G401.6 (cell line): ENCODE data around the gene TPR.

Source experiments
- FAIRE-seq: peaks from 2 replicates; lab custom pipeline; 2012; peaks lifted over from hg19 to GRCh38; lab: Jason Lieb, UNC

TPR gene

GRCh38 chr1:186326009-186326408 is 49.0 kb downstream of the TPR start:
- no peak for FAIRE-seq

GRCh38 chr1:186325239-186325638 is 49.8 kb downstream of the TPR start:
- no peak for FAIRE-seq

DNA sequence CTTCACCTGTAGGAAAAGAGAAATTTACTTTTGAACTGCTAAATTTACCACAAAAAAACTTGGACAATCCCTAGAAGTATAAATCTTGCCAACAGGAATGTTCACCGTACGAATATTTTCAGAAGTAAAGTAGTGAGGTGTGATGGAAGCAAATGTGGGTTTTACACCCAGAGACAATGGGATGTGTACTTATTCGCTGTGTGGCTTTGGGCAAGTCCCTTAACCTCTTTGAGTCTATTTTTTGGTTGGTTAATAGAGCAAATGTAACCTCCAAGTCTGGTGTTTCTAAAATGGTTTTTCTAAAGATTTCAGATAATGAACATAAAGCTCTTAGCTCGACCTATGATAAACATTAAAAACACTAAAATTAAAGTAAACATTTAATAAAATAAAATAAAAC is 51.2 kb downstream of the TPR start:
- FAIRE-seq = no peak

- no peak for FAIRE-seq
Observed at GRCh38 chr1:186315570-186315969, 59.5 kb downstream of the TPR start.

DNA sequence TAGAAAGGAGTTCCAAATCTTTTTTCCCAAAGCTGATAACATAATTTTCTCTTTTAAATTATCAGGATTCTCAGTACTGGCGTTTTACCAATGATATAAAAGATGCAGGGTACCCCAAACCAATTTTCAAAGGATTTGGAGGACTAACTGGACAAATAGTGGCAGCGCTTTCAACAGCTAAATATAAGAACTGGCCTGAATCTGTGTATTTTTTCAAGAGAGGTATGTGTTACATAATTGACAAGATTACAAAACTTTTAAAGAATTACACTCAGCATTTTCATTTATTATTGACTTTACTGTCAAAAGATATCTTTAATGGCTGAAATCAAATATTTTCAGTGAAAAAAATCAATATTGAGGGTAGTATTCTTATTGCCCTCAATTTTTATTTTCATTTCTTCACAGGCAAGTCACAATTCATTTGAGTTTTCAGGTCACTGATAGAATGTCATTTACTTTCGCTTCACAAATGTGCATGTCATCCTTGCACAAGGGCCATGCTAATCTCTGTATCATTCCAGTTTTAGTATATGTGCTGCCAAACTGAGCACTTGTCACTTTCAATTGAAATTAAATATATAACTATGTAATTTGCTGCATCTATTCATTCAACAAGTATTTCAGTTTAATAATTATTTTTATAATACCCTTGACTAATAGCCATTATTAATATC is 63.5 kb downstream of the TPR start:
- FAIRE-seq = peak; percentile 40

GRCh38 chr1:186310307-186310706 is 64.7 kb downstream of the TPR start:
- no peak for FAIRE-seq

- no peak for FAIRE-seq
Observed at GRCh38 chr1:186308264-186309060, 66.6 kb downstream of the TPR start.

DNA sequence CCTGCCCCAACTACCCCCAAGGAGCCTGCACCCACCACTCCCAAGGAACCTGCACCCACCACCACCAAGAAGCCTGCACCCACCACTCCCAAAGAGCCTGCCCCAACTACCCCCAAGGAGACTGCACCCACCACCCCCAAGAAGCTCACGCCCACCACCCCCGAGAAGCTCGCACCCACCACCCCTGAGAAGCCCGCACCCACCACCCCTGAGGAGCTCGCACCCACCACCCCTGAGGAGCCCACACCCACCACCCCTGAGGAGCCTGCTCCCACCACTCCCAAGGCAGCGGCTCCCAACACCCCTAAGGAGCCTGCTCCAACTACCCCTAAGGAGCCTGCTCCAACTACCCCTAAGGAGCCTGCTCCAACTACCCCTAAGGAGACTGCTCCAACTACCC is 67.6 kb downstream of the TPR start:
- FAIRE-seq = no peak

GRCh38 chr1:186306533-186306932 is 68.5 kb downstream of the TPR start:
- no peak for FAIRE-seq

DNA sequence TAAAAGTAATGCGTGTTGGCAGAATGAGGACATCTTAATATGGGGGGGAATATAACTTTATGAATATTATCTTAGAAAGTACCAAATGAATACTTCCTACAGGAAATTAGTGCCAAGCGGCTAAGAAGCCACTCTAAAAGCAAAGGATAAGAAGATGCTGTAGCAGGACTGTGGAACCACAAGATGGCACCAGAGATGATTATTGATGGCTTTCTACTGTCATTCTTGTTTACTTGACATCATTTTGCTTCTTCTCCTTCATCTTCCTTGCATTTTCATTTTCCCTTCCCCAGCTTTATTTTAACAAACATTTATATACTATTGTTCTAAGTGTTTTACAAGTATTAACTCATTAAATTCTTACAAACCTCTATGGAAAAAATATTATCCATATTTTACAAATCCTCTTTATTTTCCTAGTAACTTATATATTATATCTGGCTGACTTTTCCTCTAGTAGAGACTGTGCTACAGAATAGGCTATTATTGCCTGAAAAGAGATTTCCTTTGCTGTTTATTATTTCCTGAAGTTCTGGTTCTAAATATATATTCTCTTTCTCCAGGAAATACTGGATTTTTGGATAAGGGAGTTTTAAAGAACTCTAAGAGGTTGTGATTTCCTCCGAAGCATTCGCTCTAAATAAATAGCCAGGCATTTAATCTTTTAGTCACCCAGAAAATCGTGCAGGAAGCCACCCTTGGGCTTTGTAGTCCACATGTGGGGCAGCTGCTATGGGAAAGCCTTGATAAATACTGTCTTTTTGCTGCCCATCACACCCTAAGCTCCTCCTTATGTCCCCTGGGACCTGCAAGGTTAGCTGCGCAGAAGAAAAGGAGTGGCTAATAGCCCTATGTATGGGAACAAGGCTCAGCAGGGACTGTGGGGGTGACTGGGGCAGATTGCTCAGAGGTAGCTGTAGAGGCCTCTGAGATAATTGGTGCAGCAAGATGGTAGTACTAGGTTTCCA is 69.8 kb downstream of the TPR start:
- peak; percentile 27 for FAIRE-seq

- no peak for FAIRE-seq
Observed at GRCh38 chr1:186303911-186304310, 71.1 kb downstream of the TPR start.

- no peak for FAIRE-seq
Observed at GRCh38 chr1:186302381-186302920, 72.6 kb downstream of the TPR start.

DNA sequence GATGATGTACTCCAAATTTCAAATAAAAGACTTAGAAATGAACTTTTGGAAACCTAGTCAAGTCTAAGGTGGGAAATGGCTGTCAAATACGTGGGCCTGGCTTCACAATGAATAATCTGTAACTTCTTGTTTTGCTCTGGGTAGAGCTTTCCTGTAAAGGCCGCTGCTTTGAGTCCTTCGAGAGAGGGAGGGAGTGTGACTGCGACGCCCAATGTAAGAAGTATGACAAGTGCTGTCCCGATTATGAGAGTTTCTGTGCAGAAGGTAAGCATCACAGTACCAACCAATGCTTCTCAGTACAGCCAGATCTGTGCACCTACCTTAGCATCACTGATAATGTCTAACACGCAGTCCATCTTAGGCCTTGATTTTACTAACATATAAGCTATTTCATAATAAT is 73.6 kb downstream of the TPR start:
- FAIRE-seq = no peak

- no peak for FAIRE-seq
Observed at GRCh38 chr1:186300056-186300455, 75.0 kb downstream of the TPR start.

- FAIRE-seq = no peak
Observed at GRCh38 chr1:186299570-186299969, 75.5 kb downstream of the TPR start.

- FAIRE-seq = no peak
Observed at GRCh38 chr1:186298851-186299250, 76.2 kb downstream of the TPR start.

GRCh38 chr1:186297439-186298045 is 77.5 kb downstream of the TPR start:
- no peak for FAIRE-seq

DNA sequence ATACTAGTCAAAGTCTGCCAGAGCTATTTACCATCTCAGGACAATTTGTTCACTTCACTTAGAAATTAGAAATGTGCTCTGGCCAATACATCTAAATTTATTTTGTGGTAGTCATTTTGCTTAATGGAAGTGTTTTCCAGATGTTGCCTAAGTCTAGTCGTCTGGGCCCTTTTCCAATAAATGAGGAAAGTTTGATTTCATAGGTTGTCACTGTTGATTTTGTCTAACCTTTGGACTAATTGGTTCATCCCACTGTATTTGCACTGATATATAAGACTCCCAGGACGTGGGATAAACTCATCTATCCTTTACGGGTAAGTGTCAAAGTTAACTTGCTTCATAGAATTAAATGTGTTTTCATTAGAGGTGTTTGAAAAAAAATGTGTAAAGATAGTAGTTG is 79.1 kb downstream of the TPR start, which contains the start of gene PRG4:
TSS of gene PRG4 (plus strand) at position 300 of the 400 bp plus-strand sequence.
- FAIRE-seq = no peak

DNA sequence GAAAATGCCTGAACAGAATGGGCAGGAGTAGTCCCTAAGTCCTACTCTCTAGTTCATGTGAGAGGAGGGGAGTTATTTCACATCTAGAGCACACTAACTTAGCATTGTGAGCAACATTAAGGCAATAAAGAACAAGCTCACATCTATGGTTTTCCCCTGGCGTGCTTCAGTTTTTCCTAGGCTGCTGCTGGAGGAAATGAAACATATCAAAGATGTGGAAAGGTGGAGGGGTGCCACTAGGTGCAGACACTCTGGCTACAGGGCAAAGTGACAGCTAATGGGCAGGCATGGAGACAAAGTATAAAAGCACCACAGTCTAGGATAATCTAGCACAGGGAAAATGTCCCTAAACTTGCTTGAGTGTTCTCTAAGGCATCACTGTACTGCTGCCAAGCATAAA is 82.2 kb downstream of the TPR start:
- FAIRE-seq = no peak

DNA sequence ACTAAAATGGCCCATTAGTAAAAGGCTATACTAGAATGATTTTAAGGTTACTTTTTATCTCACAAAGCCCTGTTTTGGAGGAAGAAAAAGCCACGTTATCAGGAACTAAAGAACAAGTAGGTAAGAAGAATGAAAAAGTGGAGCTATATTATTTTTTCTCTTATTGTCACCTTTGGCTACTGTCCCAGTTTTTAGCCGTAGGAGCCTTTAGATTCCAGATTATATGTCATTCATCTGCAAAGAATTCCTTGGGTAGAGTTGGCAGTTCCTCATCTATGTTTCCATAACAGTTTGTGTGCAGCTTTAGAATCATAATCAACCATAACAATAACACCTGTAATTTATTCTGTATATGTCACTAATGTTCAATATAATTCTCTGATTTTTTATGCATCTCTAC is 83.8 kb downstream of the TPR start:
- FAIRE-seq = no peak

GRCh38 chr1:186289943-186290545 is 85.0 kb downstream of the TPR start:
- FAIRE-seq = no peak
